GM10248 (cell line): ENCODE results near the gene UVRAG.
"Not testable (repeated sequence)": the region's sequence is repeated elsewhere in the genome, so short reads cannot be mapped to it uniquely, and the experiment has no call there.

Experiments used
- CTCF ChIA-PET: fragments of 300-600 bp; sonication (Branson Sonifier 250); formaldehyde crosslinking; extraction: SDS; loops from one replicate; lab custom pipeline; 2021; ENCODE audit warnings: antibody characterized with exemption; lab: Yijun Ruan, JAX
- POLR2A ChIA-PET: fragments of 350-650 bp; sonication (Branson Sonifier 250); formaldehyde crosslinking; extraction: SDS; loops from one replicate; lab custom pipeline; 2020; ENCODE audit warnings: antibody characterized with exemption; lab: Yijun Ruan, JAX
- DNase-seq: peaks from one replicate; pipeline ENCODE4 v3.0.0; 2012; ENCODE audit errors: extremely low spot score
- TF ChIP-seq, protein P1 (sequence below): IDR thresholded peaks from 2 replicates; pipeline ENCODE4 v1.5.1; 2012; ENCODE audit warnings: mild to moderate bottlenecking, low read depth; ENCODE audit errors: extremely low read depth, missing control alignments, control extremely low read depth

UVRAG gene

DNA sequence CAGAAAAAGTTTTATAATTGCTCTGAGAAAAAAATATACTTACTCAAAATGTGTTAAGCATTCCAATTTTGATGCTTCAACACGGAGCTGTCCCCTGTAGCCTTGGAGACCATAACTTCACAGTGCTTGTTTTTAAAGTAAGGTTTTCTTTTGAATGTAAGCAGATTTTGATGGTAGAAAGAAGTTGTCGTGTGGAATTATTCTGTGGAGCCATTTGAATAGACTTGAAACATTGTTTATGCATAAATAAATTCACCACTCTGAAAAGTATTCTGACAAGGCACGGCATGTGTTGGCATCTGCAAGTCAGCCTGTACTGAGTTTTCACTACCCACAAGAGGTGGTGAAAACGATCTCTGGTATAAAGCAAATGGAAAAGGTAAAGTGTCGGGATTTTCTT, 115.5 kb downstream of the UVRAG start:
- POLR2A ChIA-PET, result no interaction called here

DNA sequence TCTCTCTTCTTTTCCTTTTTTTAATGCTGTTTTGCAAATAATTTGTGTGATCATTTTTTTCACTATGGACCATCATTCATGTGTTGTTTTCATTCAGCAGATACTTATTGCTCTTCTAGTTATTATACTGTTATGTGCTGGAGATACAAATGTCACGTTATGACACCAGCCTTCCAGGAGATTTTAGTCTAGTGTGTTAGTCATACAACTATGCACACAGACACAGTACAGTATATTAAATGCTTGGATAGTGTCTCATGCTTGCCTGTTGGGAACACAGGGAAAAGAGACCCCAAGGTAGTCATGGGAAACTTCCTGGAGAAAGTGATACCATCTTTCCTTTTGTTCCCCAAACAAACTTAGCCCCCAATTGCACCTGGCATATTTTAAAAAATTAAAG, 116.1 kb downstream of the UVRAG start:
- TF ChIP-seq, protein P1, sequence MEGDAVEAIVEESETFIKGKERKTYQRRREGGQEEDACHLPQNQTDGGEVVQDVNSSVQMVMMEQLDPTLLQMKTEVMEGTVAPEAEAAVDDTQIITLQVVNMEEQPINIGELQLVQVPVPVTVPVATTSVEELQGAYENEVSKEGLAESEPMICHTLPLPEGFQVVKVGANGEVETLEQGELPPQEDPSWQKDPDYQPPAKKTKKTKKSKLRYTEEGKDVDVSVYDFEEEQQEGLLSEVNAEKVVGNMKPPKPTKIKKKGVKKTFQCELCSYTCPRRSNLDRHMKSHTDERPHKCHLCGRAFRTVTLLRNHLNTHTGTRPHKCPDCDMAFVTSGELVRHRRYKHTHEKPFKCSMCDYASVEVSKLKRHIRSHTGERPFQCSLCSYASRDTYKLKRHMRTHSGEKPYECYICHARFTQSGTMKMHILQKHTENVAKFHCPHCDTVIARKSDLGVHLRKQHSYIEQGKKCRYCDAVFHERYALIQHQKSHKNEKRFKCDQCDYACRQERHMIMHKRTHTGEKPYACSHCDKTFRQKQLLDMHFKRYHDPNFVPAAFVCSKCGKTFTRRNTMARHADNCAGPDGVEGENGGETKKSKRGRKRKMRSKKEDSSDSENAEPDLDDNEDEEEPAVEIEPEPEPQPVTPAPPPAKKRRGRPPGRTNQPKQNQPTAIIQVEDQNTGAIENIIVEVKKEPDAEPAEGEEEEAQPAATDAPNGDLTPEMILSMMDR, result no peak

More for the DNA sequence above, 115.5 kb downstream of the UVRAG start:
- TF ChIP-seq, protein P1, result no peak
- CTCF ChIA-PET, result no interaction called here
- DNase-seq, result no peak

DNA sequence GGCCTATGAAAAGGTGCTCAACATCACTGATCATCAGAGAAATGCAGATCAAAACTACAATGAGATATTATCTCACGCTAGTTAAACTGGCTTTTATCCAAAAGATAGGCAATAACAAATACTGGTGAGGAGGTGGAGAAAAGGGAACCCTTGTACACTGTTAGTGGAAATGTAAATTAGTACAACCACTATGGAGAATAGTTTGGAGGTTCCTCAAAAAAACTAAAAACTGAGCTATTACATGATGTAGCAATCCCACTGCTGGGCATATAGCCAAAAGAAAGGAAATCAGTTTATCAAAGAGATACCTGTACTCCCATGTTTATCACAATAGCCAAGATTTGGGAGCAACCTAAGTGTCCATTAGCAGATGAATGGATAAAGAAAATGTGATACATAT, 118.7 kb downstream of the UVRAG start:
- DNase-seq, POLR2A ChIA-PET: not testable (repeated sequence)
- CTCF ChIA-PET, result interaction anchor here (0.7 to 1.0 kb wide), 2 partner anchors 11 to 16 kb away, joined by 3 to 4 read pairs; no protein-coding TSS in a partner anchor

More for the DNA sequence above, 116.1 kb downstream of the UVRAG start:
- DNase-seq, result no peak
- POLR2A ChIA-PET, result no interaction called here
- CTCF ChIA-PET, result interaction anchor here (0.9 kb wide), 1 partner anchor 14 kb away, joined by 3 read pairs; no protein-coding TSS in a partner anchor

DNA sequence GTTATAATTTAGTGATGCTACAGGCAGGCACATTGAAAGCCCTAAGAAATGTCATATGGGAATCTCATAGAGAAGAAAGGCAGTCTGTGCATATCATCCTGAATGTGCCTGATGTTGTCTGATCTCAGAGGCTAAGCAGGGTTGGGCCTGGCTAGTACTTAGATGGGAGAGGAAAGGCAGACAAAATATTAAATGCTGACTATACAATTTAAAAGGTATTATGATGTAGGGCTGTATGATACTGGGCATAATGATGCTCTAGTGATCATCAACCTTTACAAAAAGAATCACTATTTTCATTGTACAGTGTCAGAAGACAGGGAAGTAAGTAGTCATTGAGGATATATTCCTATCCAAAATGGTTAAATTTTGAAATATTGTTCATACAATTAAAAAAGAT, 119.8 kb downstream of the UVRAG start:
- ChIA-PET CTCF (no interaction called here), POLR2A (no interaction called here)
- TF ChIP-seq, protein P1, result no peak
- DNase-seq, result no peak

DNA sequence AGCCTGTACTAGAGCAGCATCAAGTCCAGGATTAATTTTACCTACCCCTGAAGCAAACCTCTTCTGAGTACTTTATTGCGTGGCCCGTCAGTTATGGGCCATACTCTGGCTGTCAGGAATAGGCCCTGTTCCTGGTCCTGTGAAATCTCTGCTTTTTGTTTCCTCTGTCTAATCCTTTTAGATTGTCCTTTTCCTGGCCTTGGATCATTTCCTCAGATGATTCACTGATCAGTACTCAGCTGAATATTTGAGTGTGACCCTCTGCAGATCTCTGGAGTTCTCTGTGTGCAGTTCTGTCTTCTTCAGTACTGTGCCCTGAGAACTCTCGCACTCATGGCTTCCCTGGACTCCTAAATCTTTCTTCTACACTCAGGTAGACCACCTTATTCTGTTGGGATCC, 123.5 kb downstream of the UVRAG start:
- POLR2A ChIA-PET, result no interaction called here
- no peak for DNase-seq
- TF ChIP-seq, protein P1, result no peak
- CTCF ChIA-PET, result no interaction called here

DNA sequence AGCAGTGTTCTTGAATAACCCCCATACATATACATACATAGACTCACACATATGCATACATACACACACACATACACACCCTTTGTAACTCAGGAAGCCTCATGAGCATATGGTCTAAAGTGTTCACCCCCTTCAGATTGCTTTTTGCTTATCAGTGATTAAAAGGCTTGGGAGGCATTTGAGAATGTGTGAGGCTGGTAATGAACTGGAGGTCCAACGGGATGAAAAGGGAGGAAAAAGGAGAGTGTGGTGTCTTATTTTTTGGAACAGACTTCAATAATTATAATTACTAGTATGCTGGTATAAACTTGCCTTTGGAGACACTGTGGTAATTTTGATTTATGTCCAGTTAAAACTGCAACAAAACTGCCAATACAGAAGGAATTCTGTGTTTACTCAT, 124.5 kb downstream of the UVRAG start:
- ChIA-PET POLR2A (no interaction called here), CTCF (interaction anchor here (1.6 kb wide), 1 partner anchor 213 kb away, joined by 3 read pairs; no protein-coding TSS in a partner anchor)
- TF ChIP-seq, protein P1, result no peak
- no peak for DNase-seq

GRCh38 chr11:75939992-75940391, 125.0 kb downstream of the UVRAG start:
- ChIA-PET CTCF (interaction anchor here (1.0 to 1.6 kb wide), 2 partner anchors 47 to 213 kb away, joined by 3 read pairs; no protein-coding TSS in a partner anchor), POLR2A (no interaction called here)
- TF ChIP-seq, protein P1, result no peak

More at GRCh38 chr11:75939992-75940391, 125.0 kb downstream of the UVRAG start:
- no peak for DNase-seq
